ENCODE measurements around the gene ZNF695.

ZNF695 gene

DNA sequence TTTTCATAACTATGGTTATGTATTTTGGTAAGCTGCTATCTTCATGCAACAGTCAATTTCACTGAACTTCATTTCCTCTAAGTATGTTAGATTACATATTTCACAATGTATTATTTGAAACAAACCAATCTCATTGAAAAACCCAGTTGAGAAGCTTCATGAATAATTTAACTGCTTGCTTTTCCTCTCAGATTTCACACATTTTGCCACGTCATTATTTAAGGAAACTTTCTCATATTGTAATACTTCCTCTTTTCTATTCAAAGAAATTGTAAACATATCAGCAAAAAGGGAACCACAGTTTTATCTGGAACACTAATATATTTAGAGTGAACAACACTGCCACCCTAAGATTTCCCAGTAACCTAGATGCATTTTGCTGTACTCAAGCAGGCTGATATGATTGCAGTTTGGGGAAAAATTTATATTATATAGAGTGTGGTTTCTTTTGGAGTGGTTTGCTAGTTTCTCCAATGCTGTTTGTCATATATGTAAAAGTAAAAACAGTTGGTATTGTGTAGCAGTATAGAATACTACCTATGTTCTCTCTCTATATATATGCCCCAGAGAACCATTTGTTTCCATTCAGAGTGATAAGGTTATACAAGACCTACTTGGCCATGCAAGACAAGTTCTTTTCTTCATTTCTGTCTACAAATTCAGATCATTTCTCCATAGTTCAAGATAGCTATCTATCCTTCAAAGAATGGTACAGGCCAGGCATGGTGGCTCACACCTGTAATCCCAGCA is 47.7 kb downstream of the ZNF695 start:
- no peak for DNase-seq (ENCODE audit: low read depth)

DNA sequence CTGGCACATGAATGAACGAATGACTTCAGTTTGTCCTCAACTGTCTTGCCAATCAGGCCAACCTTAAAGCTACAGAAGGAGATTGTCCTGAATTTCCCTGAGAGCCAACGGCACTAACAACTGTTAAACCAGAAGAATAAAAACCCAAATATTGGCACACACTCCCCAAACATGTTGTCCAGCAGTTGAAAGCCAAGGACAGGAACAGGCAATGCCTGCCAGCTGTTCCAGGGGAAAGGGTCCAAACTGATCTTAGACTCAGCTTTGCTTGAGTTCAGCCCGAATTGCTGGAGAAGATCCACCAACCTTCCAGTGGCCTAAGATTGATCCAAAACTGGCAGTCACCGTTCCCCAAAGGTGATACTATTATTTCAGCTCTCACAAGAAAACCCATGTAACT is 53.7 kb downstream of the ZNF695 start:
- no peak for DNase-seq (ENCODE audit: low read depth)

DNA sequence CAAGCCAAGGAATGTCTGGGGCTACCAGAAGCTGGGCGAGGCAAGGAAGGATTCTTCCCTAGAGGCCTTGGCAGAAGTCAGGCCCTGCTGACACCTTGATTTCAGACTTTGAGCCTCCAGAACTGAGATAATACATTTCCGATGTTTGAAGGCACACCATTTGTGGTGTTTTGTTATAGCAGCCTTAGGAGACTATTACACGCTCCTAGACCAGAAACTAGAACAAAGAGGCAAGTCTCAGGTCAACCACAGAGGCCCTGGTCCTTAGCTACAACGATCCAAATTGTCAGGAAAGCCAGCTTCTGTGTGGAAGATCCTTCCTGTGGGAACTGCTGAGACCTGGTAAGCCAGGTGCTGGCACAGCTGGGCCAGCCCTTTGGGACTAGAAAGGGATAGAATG is 56.4 kb downstream of the ZNF695 start:
- no peak for DNase-seq (ENCODE audit: low read depth)

DNA sequence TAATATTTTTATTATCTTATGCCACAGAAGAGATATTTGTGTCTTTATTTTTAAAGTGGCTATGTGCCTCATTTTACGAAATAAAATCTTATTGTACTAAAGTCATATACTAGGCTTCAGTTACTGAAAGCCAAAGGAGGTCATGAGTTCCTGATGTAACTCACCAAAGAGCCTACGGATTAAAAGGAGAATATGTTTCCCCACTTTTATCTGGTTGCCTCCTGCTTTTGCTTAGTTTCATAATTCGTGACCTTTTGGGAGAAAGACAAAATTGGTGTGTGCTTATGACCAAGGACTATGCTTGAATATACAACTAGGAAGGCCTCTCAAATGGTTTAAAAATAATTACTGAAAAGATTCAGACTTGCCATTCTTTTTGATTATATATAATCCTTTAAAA is 57.9 kb downstream of the ZNF695 start:
- no peak for DNase-seq (ENCODE audit: low read depth)

DNA sequence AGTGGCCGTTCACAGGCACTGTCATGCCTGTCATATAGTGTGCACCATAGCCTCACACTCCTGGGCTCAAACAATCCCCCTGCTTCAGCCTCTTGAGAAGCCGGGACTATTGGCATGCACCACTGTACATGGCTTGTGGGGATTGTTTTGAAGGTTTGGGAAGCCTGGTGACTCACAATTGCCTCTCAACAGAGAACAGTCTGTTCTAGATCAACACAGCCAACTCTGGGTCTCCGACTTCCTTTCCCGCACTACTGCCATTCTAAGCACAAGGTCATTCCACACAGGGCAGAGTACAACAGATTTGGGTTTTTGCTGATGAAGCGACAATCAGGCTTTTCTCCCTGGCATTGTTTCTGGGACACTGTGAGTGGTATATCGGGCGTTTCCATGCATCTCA is 60.6 kb downstream of the ZNF695 start:
- no peak for DNase-seq (ENCODE audit: low read depth)

DNA sequence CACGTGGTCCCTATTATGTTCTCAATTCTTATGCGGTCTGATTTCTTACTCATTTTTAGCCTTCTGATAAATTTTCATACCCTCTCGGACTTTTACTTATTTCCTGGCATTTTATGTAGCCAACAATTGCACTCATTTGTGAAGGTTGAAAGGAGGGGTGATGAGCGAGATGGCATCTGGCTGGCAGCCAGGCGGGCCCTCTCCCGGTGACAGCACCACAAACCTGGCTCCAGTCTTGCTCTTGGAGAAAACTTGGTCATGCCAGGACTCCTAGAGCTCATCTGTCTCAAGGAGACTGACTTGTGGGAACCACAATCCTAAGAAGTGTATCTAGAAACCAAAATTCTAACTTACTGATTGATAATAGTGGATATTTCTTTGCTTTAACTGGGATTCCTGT is 61.5 kb downstream of the ZNF695 start:
- DNase-seq (ENCODE audit: low read depth) = no peak

All from stimulated activated CD8-positive, alpha-beta memory T cell treated with anti-CD3 and anti-CD28 coated beads, Interleukin-12 subunit alpha, Interleukin-12 subunit beta, amount 100 ng/mL, for 4 hours (primary cell).